HG02973 (cell line): ENCODE results near the gene ZNF594.
"Not testable (repeated sequence)": the region's sequence is repeated elsewhere in the genome, so short reads cannot be mapped to it uniquely, and the experiment has no call there.

Experiments
- ATAC-seq: cut with Tn5 transposase; IDR thresholded peaks from one replicate; pipeline ENCODE4 v1.9.1; 2021; ENCODE audit warnings: moderate library complexity; ENCODE audit not compliant: unreplicated experiment

ZNF594 gene

DNA sequence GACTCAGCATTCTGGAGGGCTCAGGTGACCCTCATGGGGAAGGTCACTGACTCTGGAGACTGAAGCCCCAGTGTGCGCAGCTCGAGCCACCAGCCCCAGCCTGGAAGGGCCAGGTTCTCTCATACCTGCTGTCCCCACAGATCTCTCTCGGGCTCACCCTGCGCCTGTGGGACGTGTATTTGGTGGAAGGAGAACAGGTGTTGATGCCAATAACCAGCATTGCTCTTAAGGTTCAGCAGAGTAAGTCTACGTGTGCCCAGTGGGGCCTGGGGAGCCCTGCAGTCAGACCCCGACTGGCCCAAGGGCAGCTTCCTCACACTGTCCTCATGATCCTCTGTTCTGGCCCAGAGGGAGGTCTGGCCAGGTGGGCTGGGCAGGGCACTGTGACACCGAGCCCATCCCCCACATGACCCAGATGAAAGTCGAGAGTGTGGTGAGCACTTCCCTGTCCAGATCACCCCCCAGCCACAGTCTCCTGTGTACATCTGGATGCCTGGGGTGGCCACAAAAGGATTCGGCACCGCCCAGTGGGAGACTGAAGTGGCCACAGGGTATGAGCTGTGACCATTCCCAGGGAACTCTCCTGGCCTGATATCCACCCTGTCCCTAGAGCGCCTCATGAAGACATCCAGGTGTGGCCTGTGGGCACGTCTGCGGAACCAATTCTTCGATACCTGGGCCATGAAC is 54.0 kb downstream of the ZNF594 start:
- ATAC-seq: not testable (repeated sequence)

DNA sequence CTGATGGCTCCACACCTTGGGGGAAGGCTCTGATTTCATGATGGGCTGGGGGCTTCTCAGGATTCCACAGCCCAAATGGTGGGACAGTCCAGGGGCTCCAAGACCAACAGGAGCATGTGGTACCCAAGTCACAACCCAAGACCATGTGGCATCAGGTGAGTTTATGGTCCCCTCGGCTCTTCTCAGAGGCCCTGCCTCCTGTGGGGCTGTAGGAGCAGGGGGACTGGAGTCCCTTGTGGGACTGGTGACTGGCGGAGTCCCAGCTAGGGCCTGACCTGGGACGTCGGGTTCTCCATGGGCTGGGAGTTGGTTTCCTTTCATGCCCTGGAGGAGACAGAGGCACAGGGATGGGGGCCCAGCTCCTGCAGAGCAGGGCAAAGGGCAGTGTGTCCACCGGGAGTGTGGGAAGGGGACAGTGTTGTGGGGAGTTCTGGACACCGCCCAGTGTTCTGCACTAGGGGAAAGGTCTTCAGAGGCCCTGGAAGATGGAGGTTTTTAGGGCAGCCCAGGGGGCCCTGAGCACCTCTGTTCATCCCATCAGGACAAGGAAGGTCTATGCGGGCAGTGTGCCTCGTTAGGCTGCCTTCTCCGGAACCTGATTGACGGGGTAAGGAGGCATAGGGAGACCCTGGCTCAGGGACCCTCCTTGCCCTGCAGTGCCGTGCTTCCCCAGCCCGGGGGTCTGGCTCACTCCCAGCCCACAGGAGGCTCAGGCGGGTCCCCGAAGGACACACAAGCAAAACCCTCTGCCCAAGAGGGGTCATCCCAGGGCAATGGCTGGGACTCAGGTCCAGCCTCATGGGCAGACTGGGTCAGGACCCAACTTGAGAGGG is 54.9 kb downstream of the ZNF594 start:
- not testable (repeated sequence) for ATAC-seq

DNA sequence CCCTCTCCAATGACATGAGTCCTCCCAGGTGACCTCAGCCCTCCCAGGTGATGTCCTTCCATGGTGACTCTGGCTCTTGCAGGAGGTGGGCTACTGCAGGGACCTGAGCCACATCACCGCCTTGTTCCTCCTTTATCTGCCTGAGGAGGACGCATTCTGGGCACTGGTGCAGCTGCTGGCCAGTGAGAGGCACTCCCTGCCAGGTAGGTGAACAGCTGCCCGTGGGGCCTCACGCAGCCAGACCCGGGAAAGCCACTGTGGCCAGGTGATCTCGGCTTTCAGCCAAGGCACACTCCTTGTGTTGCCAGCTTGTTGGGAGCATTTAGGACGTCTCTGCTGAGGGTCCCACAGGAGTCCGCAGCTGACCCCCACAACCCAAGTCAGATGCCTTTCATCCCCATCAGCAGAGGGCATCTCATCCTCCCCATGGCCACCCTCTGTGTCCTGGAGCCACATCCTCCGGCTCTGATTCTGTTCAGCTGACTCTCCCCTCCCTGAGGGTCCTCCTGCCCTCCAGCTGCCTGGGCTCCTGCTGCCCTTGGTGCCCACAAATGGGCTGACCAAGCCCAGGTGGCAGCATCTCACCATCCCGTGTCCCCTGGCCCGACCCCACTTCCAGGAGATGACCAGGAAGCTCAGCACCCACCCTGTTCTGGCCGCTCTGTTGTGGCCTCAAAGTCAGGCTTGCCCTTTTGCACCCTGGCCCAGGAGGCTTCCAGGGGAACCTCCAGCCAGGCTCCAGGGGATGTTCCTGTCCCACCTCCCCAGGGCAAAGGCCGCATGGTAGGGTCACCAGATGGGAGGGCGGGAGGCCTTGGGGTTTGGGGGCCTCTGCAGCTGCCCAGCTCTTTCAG is 55.7 kb downstream of the ZNF594 start:
- ATAC-seq: no peak

DNA sequence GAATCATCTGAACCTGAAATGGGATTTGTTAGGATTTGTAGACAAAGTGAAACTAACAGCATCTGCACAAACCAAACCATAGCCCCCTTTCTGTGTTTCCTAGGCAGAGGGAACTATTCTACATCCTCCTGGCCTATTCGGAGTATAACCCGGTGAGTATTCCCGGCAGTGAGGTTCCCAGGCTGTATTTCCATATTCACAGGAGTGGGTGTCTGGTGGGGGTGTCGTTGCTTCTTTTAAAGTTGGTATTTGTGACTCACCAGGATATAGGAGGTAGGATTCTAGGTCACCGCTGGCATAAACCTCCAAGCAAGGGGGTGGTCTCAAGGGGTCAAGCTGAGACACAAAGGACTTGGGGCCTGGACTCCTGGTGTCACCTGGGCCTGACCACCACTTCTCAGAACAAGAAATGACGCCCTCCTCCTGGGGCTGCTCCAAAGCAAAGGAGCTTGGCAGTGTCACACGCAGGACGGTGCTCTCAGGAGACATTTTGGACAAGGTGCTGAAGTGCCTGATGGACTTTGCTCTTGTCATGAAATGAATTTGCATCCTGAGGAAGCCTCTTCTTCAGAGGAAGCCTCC is 56.4 kb downstream of the ZNF594 start:
- not testable (repeated sequence) for ATAC-seq

DNA sequence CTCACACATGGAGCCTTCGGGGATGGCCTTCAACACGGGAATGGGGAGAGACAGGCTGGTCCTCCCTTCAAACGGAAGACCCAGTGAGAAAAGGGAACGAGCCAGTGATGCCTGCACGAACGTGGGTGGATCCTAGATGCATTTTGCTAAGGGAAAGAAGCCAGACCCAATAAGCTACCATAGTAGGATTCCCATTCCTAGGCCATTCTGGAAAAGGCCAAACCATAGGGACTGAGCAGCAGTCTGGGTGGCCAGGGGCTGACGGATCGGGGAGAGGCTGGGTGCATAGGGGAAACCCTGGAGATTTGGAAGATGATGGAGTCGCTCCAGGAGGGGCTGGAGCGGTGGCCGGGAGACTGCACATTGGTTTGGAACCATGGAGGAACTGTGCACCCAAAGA is 57.1 kb downstream of the ZNF594 start:
- not testable (repeated sequence) for ATAC-seq

DNA sequence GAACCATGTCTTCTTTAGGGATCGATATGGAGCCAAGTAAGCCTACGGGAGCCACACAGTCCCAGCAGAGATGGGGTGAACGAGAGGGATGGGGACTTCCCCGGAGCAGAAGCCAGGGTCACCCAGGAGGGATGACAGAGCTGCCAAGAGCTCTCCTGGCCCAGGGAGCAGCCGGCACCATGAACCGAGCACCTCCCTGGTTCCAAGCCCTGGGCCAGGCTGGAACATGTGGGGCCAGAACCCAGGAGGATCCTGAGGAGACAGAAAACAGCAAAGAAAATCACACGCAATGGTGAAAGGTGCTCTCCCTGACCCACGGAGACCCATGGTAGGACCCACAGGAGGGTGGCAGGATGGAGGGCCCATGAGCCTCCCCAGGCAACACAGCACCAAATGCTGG is 57.7 kb downstream of the ZNF594 start:
- not testable (repeated sequence) for ATAC-seq

DNA sequence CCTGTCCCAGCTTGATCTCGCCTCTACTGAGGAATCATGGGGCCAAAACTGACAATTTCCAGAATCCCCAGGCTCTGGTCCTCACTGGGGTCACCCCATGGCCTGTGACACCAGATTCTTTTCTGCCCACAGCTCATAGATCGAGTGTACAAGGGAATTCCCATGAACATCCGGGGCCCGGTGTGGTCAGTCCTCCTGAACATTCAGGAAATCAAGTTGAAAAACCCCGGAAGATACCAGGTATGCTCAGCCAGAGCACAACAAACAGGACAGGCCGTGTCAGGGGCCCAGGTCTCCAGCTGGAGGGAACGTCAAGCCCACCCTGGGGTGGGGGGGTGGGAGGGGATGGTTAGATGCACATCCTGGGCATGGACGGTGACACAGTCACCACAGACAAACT is 58.4 kb downstream of the ZNF594 start:
- no peak for ATAC-seq

DNA sequence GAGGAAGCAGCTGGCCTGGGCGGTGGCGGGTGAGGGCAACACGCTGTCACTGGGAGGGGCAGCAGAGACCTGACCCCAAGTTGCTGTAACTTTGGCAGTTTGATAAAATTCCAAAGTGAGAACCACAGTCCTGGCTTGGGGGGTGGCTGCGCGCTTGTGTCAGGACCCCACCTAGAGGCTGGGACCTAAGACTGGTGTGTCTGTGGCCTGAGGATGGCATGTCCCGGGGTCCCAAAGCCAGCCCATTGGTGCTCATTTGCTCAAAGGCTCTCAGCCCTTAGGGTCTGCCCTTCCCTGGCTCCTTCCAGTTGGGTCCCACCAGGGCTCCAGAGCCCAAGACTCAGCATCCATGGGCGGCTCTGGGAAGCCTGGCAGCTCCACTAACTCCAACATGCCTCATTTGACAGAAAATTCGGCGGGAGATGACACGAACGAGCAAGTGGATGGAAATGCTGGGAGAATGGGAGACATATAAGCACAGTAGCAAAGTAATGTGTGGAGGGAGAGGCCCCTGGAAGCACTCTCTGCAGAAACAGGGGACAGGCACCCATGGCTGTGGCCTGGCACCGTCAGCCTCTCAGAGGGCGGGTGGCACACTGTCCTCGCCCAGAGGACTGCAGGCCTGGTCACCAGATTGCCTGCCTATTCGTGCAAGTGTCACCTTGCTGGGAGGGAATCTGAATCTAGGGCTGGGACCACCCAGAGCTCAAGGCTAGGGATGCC is 59.0 kb downstream of the ZNF594 start:
- ATAC-seq: not testable (repeated sequence)

DNA sequence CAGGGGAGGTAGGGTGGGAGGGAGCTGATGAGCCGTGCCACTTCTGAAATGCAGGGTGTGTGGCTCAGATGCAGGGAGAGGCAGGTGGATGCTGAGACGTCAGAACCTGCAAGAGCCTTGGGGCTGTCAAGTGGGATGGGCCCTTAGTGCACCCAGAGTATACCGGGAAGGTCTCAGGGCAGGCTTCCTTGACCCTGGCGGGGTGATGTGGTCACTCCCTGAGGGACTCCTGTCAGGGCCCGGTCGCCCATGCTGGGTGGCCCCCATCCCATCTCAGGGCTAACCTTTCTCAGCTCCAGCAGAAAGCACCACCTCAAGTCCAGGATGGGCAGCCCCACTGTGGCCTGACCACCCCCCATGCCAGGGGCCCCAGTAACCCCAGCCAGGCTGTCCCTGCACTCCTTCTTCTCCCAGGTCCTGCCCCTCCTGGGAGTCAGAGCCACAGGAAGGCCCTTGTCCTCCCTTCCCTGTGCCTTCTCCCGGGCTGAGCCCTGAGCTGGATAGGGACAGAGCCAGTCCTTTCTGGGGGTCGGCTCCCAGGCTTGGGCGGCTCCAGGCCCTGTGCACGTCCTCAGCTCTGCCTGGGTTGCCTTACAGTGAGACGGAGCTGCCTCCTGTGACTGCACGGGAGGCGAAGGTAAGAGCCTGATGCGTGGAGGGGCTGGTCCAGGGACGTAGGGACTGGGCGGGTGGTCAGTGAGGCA is 59.7 kb downstream of the ZNF594 start:
- ATAC-seq: not testable (repeated sequence)

DNA sequence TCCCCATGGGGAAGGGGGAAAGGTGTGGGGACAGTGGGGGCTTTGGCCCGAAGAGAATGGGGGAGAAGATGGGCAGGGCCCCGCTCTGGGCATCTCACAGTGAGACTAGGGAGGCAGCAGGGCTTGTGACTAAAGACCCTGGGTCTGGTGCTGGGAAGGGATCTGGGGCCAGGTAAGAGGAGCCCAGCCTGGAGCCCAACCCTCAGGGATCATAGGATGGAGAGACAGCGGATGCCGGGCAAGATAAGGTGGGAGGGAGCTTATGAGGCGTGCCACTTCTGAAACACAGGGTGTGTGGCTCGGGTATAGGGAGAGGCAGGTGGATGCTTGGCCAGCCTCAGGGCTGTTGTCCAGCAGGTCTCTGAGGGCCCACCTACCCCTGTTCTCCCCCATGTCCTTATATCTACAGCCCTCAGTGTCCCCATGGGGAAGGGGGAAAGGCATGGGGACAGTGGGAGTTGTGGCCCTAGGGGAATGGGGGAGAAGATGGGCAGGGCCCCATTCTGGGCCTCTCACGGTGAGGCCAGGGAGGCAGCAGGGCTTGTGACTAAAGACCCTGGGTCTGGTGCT is 60.4 kb downstream of the ZNF594 start:
- ATAC-seq: no peak

DNA sequence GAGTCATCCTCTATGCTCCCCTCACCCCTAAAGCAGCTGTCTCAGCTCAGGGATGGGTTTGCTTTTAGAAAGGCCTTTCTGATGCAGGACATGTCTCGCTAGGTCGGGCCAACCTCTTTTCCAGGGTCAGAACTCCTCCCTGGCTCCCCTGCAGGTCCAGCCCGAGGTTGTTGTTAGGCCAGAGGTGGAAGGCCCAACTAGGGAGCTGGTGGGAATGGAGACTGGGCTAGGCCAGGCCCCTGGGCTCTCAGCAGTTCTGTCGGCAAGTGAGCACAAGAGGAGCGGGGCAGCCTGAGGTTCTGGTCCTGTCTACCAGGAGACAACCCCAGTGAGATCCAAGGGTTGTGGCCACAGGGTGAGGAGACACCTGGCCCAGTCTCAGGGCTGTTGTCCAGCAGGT is 61.0 kb downstream of the ZNF594 start:
- not testable (repeated sequence) for ATAC-seq

DNA sequence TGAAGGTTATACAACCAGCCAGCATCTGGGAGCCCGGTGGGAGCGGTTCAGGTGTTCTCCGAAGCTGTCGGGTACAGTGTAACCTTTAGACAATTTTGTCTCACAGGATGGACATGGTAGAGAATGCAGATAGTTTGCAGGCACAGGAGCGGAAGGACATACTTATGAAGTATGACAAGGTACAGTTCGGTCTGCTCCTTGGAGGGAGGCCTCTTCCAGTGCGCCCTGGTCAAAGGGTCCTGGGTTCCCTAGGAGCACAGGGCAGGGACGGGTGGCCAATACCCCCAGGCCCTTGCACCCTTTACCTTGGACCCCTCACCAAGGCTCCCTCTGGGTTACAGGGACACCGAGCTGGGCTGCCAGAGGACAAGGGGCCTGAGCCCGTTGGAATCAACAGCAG is 61.4 kb downstream of the ZNF594 start:
- ATAC-seq: not testable (repeated sequence)

DNA sequence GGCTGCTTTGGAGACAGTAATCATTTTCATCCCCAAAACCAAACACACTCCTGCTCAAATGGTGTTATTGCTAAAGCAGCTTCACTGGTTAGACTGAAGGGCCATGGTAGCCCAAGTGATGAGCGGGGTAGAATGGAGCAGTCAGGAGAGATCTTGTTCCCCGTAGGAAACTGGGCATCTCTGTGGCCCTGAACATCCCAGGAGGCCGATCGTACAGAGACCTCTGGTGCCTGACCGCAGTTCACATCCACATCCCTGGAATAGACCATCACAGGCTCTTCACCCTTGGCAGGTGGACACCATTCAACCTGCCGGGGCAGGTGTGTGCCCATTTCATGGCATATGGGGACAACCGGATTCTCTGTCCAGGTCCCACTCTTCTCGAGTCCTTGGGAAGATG is 61.9 kb downstream of the ZNF594 start:
- ATAC-seq: not testable (repeated sequence)
